HAP-1 (cell line): ENCODE measurements around the gene SRRM4.

Experiments
- DNase-seq, 2 experiments: peaks; one replicate each; pipeline ENCODE4 v3.0.0-alpha.2; 2016 to 2020; ENCODE audit warnings: low spot score in 2 of 2
- H3K27me3 ChIP-seq: fragments of 250-450 bp; sonication (Bioruptor Pico); 2 replicates; pipeline ENCODE4 v1.5.1; 2020; ENCODE audit warnings: low read depth, mild to moderate bottlenecking, moderate library complexity
- H3K36me3 ChIP-seq: fragments of 250-450 bp; sonication (Bioruptor Pico); replicated peaks from 2 replicates; pipeline ENCODE4 v1.5.1; 2020; ENCODE audit warnings: mild to moderate bottlenecking
- H3K4me1 ChIP-seq: fragments of 250-450 bp; sonication (Bioruptor Pico); 2 replicates; pipeline ENCODE4 v1.5.1; 2020; ENCODE audit warnings: mild to moderate bottlenecking
- H3K4me3 ChIP-seq: fragments of 250-450 bp; sonication (Bioruptor Pico); 2 replicates; pipeline ENCODE4 v1.5.1; 2020; ENCODE audit warnings: mild to moderate bottlenecking, moderate library complexity
- H3K9me3 ChIP-seq: fragments of 250-450 bp; sonication (Bioruptor Pico); 2 replicates; pipeline ENCODE4 v1.5.1; 2020; ENCODE audit warnings: mild to moderate bottlenecking, moderate library complexity
- in situ Hi-C: fragments of 300-500 bp; cut with MboI; formaldehyde crosslinking; loops from 3 replicates; pipeline ENCODE4 v1.14.3; 2020; ENCODE audit warnings: low sequenced_read_pairs, inconsistent platforms, mixed read lengths

The SRRM4 gene

DNA sequence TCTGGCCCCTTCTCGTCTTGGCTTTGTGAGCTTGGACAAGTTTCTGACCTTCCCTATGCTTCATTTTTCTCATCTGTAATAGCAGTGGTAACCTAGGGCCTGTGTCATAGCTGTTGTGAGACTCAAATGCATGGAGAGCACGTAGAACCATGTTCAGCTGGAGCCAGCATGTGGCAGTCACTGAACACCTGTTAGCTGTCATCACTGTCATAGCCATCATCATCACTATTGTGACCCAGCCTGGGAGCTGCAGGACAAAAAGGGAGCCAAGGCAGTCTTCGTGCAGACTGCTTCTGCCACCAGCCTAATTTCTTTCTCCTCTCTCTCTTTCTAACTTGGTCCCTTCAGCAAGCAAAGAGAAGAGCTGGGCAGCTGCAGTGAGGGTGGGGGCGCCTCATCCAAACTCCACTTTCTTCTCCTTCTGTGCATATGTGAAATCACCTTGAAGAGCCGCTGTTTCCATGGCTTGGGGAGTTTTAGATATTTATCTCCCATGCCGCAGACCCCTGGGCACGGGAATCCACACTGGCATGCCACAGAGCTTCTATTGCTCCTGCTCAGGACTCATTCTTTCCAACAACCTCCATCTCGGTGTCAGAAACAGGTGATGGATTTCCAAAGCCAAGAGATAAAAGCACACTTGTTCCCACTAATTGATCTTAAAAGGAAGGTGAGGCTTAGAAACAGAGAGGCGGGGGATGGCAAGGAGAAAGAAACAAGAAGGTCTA is 87.0 kb downstream of the SRRM4 start:
- Histone ChIP-seq H3K36me3 (no peaks in the 10 kb centered on the region), H3K27me3 (no peaks in the 10 kb centered on the region), H3K4me1 (no peaks in the 10 kb centered on the region), H3K9me3 (no peaks in the 10 kb centered on the region), H3K4me3 (no peak overlapping the region)
- no peak for DNase-seq
- in situ Hi-C loops = no loop called here

- in situ Hi-C loops = no loop called here
- Histone ChIP-seq H3K4me1 (no peaks in the 10 kb centered on the region), H3K9me3 (no peaks in the 10 kb centered on the region)
Observed at GRCh38 chr12:119069147-119069642, 87.9 kb downstream of the SRRM4 start.

DNA sequence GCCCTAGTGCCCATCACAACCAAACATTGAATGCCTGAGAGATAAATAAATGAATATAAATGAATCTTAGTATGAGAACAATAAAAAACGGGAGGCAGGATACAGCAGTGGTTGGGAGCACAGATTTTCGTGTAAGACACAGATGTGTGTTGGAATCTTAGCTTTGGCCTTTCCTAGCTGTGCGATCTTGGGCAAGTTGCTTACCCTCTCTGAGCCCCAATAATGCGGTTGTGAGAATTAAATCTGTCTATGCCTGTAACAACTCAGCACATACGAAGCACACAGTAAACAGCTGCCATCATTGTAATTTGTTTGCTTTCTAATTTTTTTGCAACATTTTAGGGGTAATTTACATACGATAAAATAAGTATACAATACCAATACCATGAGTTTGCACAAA is 89.8 kb downstream of the SRRM4 start:
- no peak for DNase-seq
- in situ Hi-C loops = no loop called here
- no peaks in the 10 kb centered on the region for H3K4me1 ChIP-seq
- no peaks in the 10 kb centered on the region for H3K27me3 ChIP-seq
- no peak overlapping the region for H3K4me3 ChIP-seq
- H3K36me3 ChIP-seq = no peaks in the 10 kb centered on the region
- no peaks in the 10 kb centered on the region for H3K9me3 ChIP-seq

More at GRCh38 chr12:119069147-119069642, 87.9 kb downstream of the SRRM4 start:
- Histone ChIP-seq H3K36me3 (no peaks in the 10 kb centered on the region), H3K4me3 (no peak overlapping the region), H3K27me3 (no peaks in the 10 kb centered on the region)
- DNase-seq = no peak

GRCh38 chr12:119071638-119072231 is 90.4 kb downstream of the SRRM4 start:
- in situ Hi-C loops = no loop called here
- Histone ChIP-seq H3K4me1 (no peaks in the 10 kb centered on the region), H3K4me3 (no peak overlapping the region), H3K9me3 (no peaks in the 10 kb centered on the region), H3K36me3 (no peaks in the 10 kb centered on the region), H3K27me3 (no peaks in the 10 kb centered on the region)
- DNase-seq = no peak

- in situ Hi-C loops = no loop called here
- Histone ChIP-seq H3K27me3 (no peaks in the 10 kb centered on the region), H3K4me1 (no peaks in the 10 kb centered on the region), H3K9me3 (no peaks in the 10 kb centered on the region), H3K36me3 (no peaks in the 10 kb centered on the region), H3K4me3 (no peak overlapping the region)
- no peak for DNase-seq
Observed at GRCh38 chr12:119072440-119072839, 91.1 kb downstream of the SRRM4 start.

GRCh38 chr12:119075222-119075787 is 94.0 kb downstream of the SRRM4 start:
- no peak overlapping the region for H3K4me3 ChIP-seq
- no peaks in the 10 kb centered on the region for H3K36me3 ChIP-seq
- in situ Hi-C loops = no loop called here
- no peaks in the 10 kb centered on the region for H3K4me1 ChIP-seq
- no peak for DNase-seq
- H3K27me3 ChIP-seq = no peaks in the 10 kb centered on the region
- no peaks in the 10 kb centered on the region for H3K9me3 ChIP-seq

GRCh38 chr12:119075918-119076317 is 94.6 kb downstream of the SRRM4 start:
- H3K4me3 ChIP-seq = no peak overlapping the region
- DNase-seq = no peak
- H3K36me3 ChIP-seq = no peaks in the 10 kb centered on the region
- H3K9me3 ChIP-seq = no peaks in the 10 kb centered on the region
- H3K27me3 ChIP-seq = no peaks in the 10 kb centered on the region
- in situ Hi-C loops = no loop called here
- no peaks in the 10 kb centered on the region for H3K4me1 ChIP-seq

- no peak for DNase-seq
Observed at GRCh38 chr12:119079530-119079929, 98.2 kb downstream of the SRRM4 start.

GRCh38 chr12:119082016-119082415 is 100.7 kb downstream of the SRRM4 start:
- Histone ChIP-seq H3K27me3 (peaks cover 3% of the 10 kb centered on the region; the same call in 1 of the 2 replicates), H3K9me3 (no peaks in the 10 kb centered on the region), H3K36me3 (no peaks in the 10 kb centered on the region), H3K4me1 (no peaks in the 10 kb centered on the region), H3K4me3 (no peak overlapping the region)
- DNase-seq = no peak
- in situ Hi-C loops = no loop called here

More at GRCh38 chr12:119079530-119079929, 98.2 kb downstream of the SRRM4 start:
- Histone ChIP-seq H3K9me3 (no peaks in the 10 kb centered on the region), H3K4me3 (no peak overlapping the region), H3K36me3 (no peaks in the 10 kb centered on the region), H3K27me3 (peaks cover 3% of the 10 kb centered on the region; the same call in 1 of the 2 replicates), H3K4me1 (no peaks in the 10 kb centered on the region)
- in situ Hi-C loops = no loop called here

GRCh38 chr12:119082496-119082895 is 101.2 kb downstream of the SRRM4 start:
- Histone ChIP-seq H3K9me3 (no peaks in the 10 kb centered on the region), H3K27me3 (peaks cover 3% of the 10 kb centered on the region; the same call in 1 of the 2 replicates), H3K4me3 (no peak overlapping the region), H3K36me3 (no peaks in the 10 kb centered on the region), H3K4me1 (no peaks in the 10 kb centered on the region)
- in situ Hi-C loops = no loop called here
- no peak for DNase-seq

DNA sequence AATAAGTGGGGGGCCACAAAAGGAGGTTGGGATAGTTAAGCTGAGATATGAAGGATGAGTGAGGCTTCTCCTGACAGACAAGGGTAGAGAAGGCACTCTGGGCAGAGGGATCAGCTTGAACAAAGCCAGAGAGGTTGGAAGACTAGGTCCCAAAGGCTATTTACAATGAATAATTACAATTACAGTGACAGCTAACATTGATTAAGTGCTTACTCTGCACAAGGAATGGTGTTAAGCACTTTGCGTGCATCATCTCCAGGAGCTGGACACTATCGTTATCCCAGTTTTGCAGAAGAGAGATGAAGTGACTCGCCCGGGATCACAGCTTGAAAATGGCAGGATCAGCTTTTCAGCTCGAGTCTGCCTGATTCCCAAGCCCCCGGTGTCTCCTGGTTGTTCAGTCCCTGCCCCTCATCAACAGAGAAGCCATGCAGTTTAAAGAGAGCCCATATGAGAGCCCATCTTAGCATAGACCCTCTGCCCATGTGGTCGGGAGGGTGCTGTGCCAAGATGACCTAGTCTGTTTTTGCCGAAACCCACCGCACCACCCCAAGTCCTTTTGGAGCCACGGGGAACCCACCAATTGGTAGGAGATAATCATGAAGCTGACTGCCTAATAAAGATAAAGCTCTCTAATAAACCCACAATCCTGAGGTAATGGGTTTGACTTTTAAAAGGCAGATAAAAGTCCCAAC is 107.5 kb downstream of the SRRM4 start:
- no peaks in the 10 kb centered on the region for H3K9me3 ChIP-seq
- in situ Hi-C loops = no loop called here
- no peaks in the 10 kb centered on the region for H3K36me3 ChIP-seq
- no peaks in the 10 kb centered on the region for H3K4me1 ChIP-seq
- H3K27me3 ChIP-seq = no peaks in the 10 kb centered on the region
- H3K4me3 ChIP-seq = no peak overlapping the region
- DNase-seq = no peak

DNA sequence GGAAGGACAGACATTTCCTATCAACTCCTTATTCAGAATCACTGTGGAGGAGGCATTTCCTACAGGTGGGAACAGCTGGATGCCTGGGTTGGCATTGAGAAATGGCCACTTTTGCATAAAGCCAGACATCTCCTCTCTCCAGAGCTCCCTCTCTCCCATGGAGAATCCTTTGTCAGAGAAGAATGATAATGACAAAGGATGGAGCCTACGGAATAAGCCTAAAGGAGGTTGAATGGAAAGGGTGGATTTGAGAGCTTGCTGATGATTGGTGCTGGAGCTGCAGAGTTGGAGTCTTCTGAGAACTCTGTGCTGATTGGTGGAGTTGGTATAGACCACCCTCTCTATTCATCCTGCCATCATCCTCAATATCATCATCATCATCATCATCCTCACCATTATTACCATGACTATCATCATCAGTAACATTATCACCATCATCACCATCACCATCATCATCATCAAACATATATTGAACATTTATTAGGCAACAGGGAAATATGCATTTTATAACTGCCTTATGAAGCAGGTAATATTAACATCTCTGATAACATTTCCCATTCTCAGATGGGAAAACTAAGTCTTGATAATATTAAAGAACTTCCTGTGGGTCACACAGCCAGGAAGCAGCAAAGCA is 108.2 kb downstream of the SRRM4 start:
- H3K27me3 ChIP-seq = no peaks in the 10 kb centered on the region

GRCh38 chr12:119090276-119090675 is 108.9 kb downstream of the SRRM4 start:
- no peak overlapping the region for H3K4me3 ChIP-seq
- H3K36me3 ChIP-seq = no peaks in the 10 kb centered on the region
- no peak for DNase-seq
- H3K9me3 ChIP-seq = no peaks in the 10 kb centered on the region
- no peaks in the 10 kb centered on the region for H3K27me3 ChIP-seq
- no peaks in the 10 kb centered on the region for H3K4me1 ChIP-seq
- in situ Hi-C loops = no loop called here

More for the DNA sequence above, 108.2 kb downstream of the SRRM4 start:
- no peak for DNase-seq
- in situ Hi-C loops = no loop called here
- no peaks in the 10 kb centered on the region for H3K36me3 ChIP-seq
- H3K9me3 ChIP-seq = no peaks in the 10 kb centered on the region
- H3K4me1 ChIP-seq = no peaks in the 10 kb centered on the region
- H3K4me3 ChIP-seq = no peak overlapping the region
